Panc1 (cell line): ENCODE measurements around the gene FBN1. TPM values are rescaled to one million over a fixed set of nuclear protein-coding genes. Genes with fewer than 3 reads are reported as not detected.

Experiments used
- ATAC-seq: fragments of 200-7000 bp; cut with Tn5 transposase; 2 replicates; pipeline ENCODE4 v1.9.1; 2020; ENCODE audit warnings: mild to moderate bottlenecking, moderate library complexity
- BruUV-seq: library from RNA; stranded (reverse); fragments of 400-500 nt; replicated peaks from 2 replicates; lab custom pipeline; 2021; lab: Mats Ljungman, UMichigan
- CTCF ChIA-PET: fragments of 300-600 bp; sonication (Branson Sonifier 250); formaldehyde crosslinking; loops from one replicate; lab custom pipeline; 2022; ENCODE audit warnings: antibody characterized with exemption; lab: Charles Lee
- POLR2A ChIA-PET: fragments of 300-600 bp; sonication (Branson Sonifier 250); formaldehyde crosslinking; loops from one replicate; lab custom pipeline; 2022; ENCODE audit warnings: antibody characterized with exemption; lab: Charles Lee
- DNase-seq: peaks from one replicate; pipeline ENCODE4 v3.0.0-alpha.2; 2010; ENCODE audit warnings: low read depth, low spot score
- H3K27ac ChIP-seq: 2 replicates; pipeline ENCODE4 v1.5.1; 2011; ENCODE audit warnings: mild to moderate bottlenecking, low read length, inconsistent platforms
- H3K27me3 ChIP-seq: fragments of 200-500 bp; sonication (Bioruptor generic); 2 replicates; pipeline ENCODE4 v1.6.0; 2014; ENCODE audit warnings: low read length, inconsistent platforms; ENCODE audit not compliant: control insufficient read depth, insufficient read depth
- H3K36me3 ChIP-seq: fragments of 200-500 bp; sonication (Bioruptor generic); 2 replicates; pipeline ENCODE4 v1.5.1; 2014; ENCODE audit warnings: inconsistent platforms, mild to moderate bottlenecking, low read length, moderate library complexity; ENCODE audit not compliant: control insufficient read depth, insufficient read depth
- H3K4me1 ChIP-seq: 2 replicates; pipeline ENCODE4 v1.5.1; 2011; ENCODE audit warnings: inconsistent platforms, mild to moderate bottlenecking, low read length, moderate library complexity; ENCODE audit not compliant: control insufficient read depth, insufficient read depth
- H3K4me3 ChIP-seq, 2 experiments: 2 replicates each; pipeline ENCODE4 v1.5.1; 2011 to 2012; ENCODE audit warnings: low read depth in 2 of 2, low read length in 2 of 2, mild to moderate bottlenecking in 2 of 2, inconsistent platforms in 1 of 2, moderate library complexity in 1 of 2
- H3K9me3 ChIP-seq: fragments of 200-500 bp; sonication (Bioruptor generic); 2 replicates; pipeline ENCODE4 v1.5.1; 2014; ENCODE audit warnings: low read depth, mild to moderate bottlenecking, inconsistent platforms, low read length, moderate library complexity; ENCODE audit not compliant: control insufficient read depth, insufficient read depth
- POLR2AphosphoS5 ChIP-seq: IDR thresholded peaks from 2 replicates; pipeline ENCODE4 v1.6.1; 2012; ENCODE audit warnings: mild to moderate bottlenecking, low read depth, low read length, moderate library complexity
- REST ChIP-seq, 2 experiments: IDR thresholded peaks; 2 replicates each; pipeline ENCODE4 v1.6.1; 2011 to 2012; ENCODE audit warnings: low read depth in 2 of 2, control low read depth in 1 of 2, low read length in 1 of 2, mild to moderate bottlenecking in 1 of 2, moderate library complexity in 1 of 2; ENCODE audit not compliant: insufficient read depth in 1 of 2
- SIN3A ChIP-seq: IDR thresholded peaks from 2 replicates; pipeline ENCODE4 v1.6.1; 2012; ENCODE audit warnings: low read depth, mild to moderate bottlenecking, low read length, moderate library complexity, borderline replicate concordance; ENCODE audit not compliant: insufficient read depth
- in situ Hi-C: cut with HindIII; loops from 2 replicates; pipeline ENCODE4 v1.10.0; 2016; ENCODE audit warnings: low sequenced_read_pairs, low pct_unique_long_range_greater_than_20kb
- intact Hi-C: fragments of 100-400 bp; cut with micrococcal nuclease; formaldehyde crosslinking; loops from one replicate; pipeline ENCODE4 v1.10.0; 2022; ENCODE audit not compliant: unreplicated experiment
- total RNA-seq: library from RNA; stranded (reverse); gene quantifications from one replicate; pipeline ENCODE4 v1.2.1, GENCODE V29; 2021; ENCODE audit not compliant: unreplicated experiment
- TF ChIP-seq, protein P1 (sequence below): fragments of 450-650 bp; IDR thresholded peaks from 2 replicates; pipeline ENCODE4 v1.5.1; 2017; ENCODE audit warnings: mild to moderate bottlenecking

The FBN1 gene
- total RNA-seq, 1 experiment from 2014 or later: 0.46 TPM

DNA sequence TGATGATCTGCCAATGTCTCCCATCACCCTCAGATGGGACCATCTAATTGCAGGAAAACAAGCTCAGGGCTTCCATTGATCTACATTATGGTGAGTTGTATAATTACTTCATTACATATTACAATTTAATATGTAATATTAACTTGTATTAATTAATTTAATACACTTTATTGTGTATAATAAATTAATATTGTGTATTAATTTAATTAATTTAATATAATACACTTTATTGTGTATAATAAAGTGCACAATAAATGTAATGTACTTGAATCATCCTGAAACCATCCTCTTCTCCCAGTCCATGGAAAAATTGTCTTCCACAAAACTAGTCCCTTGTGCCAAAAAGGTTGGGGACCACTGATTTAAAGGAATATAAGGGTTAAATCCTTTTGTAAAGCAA, 123.4 kb downstream of the FBN1 start:
- CTCF ChIA-PET: no interaction called here
- H3K4me3 ChIP-seq: no peak overlapping the region
- POLR2A ChIA-PET: no interaction called here
- H3K9me3 ChIP-seq: no peaks in the 10 kb centered on the region
- H3K4me1 ChIP-seq: no peaks in the 10 kb centered on the region
- H3K27ac ChIP-seq: no peak overlapping the region
- DNase-seq (no peak), ATAC-seq (no peak)
- H3K36me3 ChIP-seq: no peaks in the 10 kb centered on the region
- intact Hi-C loops: loop anchor here (5.0 kb wide), 1 partner anchor 165 kb away; no protein-coding TSS in a partner anchor
- TF ChIP-seq POLR2AphosphoS5 (no peak), REST (IDR thresholded peaks at IDR 0.05; ENCODE audit: insufficient read depth in 1 of 2, low read depth in 2 of 2, low read length in 1 of 2) (no peak)
- TF ChIP-seq, protein P1, sequence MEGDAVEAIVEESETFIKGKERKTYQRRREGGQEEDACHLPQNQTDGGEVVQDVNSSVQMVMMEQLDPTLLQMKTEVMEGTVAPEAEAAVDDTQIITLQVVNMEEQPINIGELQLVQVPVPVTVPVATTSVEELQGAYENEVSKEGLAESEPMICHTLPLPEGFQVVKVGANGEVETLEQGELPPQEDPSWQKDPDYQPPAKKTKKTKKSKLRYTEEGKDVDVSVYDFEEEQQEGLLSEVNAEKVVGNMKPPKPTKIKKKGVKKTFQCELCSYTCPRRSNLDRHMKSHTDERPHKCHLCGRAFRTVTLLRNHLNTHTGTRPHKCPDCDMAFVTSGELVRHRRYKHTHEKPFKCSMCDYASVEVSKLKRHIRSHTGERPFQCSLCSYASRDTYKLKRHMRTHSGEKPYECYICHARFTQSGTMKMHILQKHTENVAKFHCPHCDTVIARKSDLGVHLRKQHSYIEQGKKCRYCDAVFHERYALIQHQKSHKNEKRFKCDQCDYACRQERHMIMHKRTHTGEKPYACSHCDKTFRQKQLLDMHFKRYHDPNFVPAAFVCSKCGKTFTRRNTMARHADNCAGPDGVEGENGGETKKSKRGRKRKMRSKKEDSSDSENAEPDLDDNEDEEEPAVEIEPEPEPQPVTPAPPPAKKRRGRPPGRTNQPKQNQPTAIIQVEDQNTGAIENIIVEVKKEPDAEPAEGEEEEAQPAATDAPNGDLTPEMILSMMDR: no peak
- in situ Hi-C loops: no loop called here
- no TSS peak for BruUV-seq
- H3K27me3 ChIP-seq: peaks cover 4% of the 10 kb centered on the region

DNA sequence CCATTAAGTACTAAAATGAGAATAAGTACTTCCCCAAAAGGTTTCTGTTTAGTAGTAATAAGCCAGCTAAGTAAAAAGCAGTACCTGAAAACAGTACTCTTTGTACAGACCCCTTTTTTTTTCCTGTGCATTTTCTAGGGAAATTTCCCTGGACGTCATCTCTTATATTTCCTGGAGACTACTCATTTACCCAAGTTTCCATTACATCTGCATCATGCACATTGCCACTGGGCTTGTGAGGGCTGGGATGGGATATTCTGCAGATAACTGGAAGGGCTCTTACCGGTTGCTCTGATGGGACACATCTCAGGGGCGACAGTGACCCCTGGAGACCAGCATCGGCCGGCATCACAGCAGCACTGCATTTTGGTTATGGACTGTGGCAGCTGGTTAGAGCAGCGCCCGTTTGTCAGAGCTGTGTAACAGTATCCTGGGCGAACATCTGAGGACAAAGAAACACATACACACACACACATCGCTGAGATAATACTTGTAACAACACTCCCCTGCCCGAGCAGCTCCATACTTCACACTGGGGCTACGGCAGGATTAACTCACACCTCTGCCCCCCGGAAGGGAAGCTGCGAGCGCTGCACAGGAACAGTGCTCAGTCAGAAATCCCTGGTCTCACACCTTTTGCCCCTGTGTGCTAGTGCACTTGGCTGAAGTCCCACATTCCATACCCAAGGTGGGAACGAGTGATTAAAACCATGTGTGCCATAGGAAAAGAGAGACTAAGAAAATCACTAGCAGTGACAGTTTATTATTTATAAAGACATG, 124.9 kb downstream of the FBN1 start:
- ChIA-PET CTCF (interaction anchor here (0.5 kb wide), 1 partner anchor 150 kb away, joined by 3 read pairs; no protein-coding TSS in a partner anchor), POLR2A (no interaction called here)
- Histone ChIP-seq H3K4me3 (no peak overlapping the region), H3K27ac (no peak overlapping the region), H3K4me1 (no peaks in the 10 kb centered on the region), H3K27me3 (peaks cover 4% of the 10 kb centered on the region), H3K9me3 (no peaks in the 10 kb centered on the region), H3K36me3 (no peaks in the 10 kb centered on the region)
- peak; percentile 76 for ATAC-seq
- intact Hi-C loops: loop anchor here (5.0 kb wide), 1 partner anchor 163 kb away; no protein-coding TSS in a partner anchor
- BruUV-seq: no TSS peak
- no peak for DNase-seq
- in situ Hi-C loops: no loop called here
- TF ChIP-seq, protein P1: peak; percentile 38
- TF ChIP-seq SIN3A: no peak
